ENCODE data around the gene CHCHD3.

CHCHD3 gene

GRCh38 chr7:132810561-132810960 lies 271.3 kb downstream of the CHCHD3 start:
- TF ChIP-seq RARB (CRISPR knock-in tag; IDR thresholded peaks at IDR 0.05) (no peak), GLIS3 (CRISPR knock-in tag; IDR thresholded peaks at IDR 0.05) (no peak), TCF4 (CRISPR knock-in tag; IDR thresholded peaks at IDR 0.05; ENCODE audit: borderline replicate concordance) (no peak), CREB5 (CRISPR knock-in tag; IDR thresholded peaks at IDR 0.05; ENCODE audit: low read depth) (no peak), PPARA (CRISPR knock-in tag; IDR thresholded peaks at IDR 0.05; ENCODE audit: borderline replicate concordance) (no peak), TOX (CRISPR knock-in tag; IDR thresholded peaks at IDR 0.05; ENCODE audit: borderline replicate concordance) (no peak)
- no peak for ATAC-seq

- TF ChIP-seq PATZ1 (CRISPR knock-in tag; IDR thresholded peaks at IDR 0.05; ENCODE audit: borderline replicate concordance) (no peak), ZFP30 (CRISPR knock-in tag; IDR thresholded peaks at IDR 0.05) (no peak), ESRRG (CRISPR knock-in tag; IDR thresholded peaks at IDR 0.05) (no peak), GLIS3 (CRISPR knock-in tag; IDR thresholded peaks at IDR 0.05) (no peak), ZNF8 (CRISPR knock-in tag; IDR thresholded peaks at IDR 0.05) (no peak), BACH2 (CRISPR knock-in tag; IDR thresholded peaks at IDR 0.05; ENCODE audit: borderline replicate concordance) (no peak), ZNF565 (CRISPR knock-in tag; conservative IDR thresholded peaks at IDR 0.05; ENCODE audit: low read depth) (no peak), ARNTL (CRISPR knock-in tag; IDR thresholded peaks at IDR 0.05; ENCODE audit: borderline replicate concordance, low read depth) (no peak), CSRNP3 (CRISPR knock-in tag; IDR thresholded peaks at IDR 0.05) (no peak), OSR1 (CRISPR knock-in tag; IDR thresholded peaks at IDR 0.05) (no peak)
- ATAC-seq = no peak
Observed at GRCh38 chr7:132806834-132807233, 275.1 kb downstream of the CHCHD3 start.

- TF ChIP-seq PPARA (CRISPR knock-in tag; IDR thresholded peaks at IDR 0.05; ENCODE audit: borderline replicate concordance) (no peak), TCF4 (CRISPR knock-in tag; IDR thresholded peaks at IDR 0.05; ENCODE audit: borderline replicate concordance) (no peak), TSHZ2 (CRISPR knock-in tag; IDR thresholded peaks at IDR 0.05) (no peak), ARNTL (CRISPR knock-in tag; IDR thresholded peaks at IDR 0.05; ENCODE audit: borderline replicate concordance, low read depth) (no peak), ZC3H10 (CRISPR knock-in tag; IDR thresholded peaks at IDR 0.05) (no peak), ZNF8 (CRISPR knock-in tag; IDR thresholded peaks at IDR 0.05) (no peak), CSRNP3 (CRISPR knock-in tag; IDR thresholded peaks at IDR 0.05) (no peak), PATZ1 (CRISPR knock-in tag; IDR thresholded peaks at IDR 0.05; ENCODE audit: borderline replicate concordance) (no peak), ZFP30 (CRISPR knock-in tag; IDR thresholded peaks at IDR 0.05) (no peak), TOX (CRISPR knock-in tag; IDR thresholded peaks at IDR 0.05; ENCODE audit: borderline replicate concordance) (no peak), CSDC2 (CRISPR knock-in tag; IDR thresholded peaks at IDR 0.05) (no peak), ESRRG (CRISPR knock-in tag; IDR thresholded peaks at IDR 0.05) (no peak), OSR1 (CRISPR knock-in tag; IDR thresholded peaks at IDR 0.05) (no peak), ZFP3 (CRISPR knock-in tag; IDR thresholded peaks at IDR 0.05) (no peak), CREB5 (CRISPR knock-in tag; IDR thresholded peaks at IDR 0.05; ENCODE audit: low read depth) (no peak), ISL1 (CRISPR knock-in tag; IDR thresholded peaks at IDR 0.05) (no peak), GLIS3 (CRISPR knock-in tag; IDR thresholded peaks at IDR 0.05) (no peak), RARB (CRISPR knock-in tag; IDR thresholded peaks at IDR 0.05) (no peak), ZNF70 (CRISPR knock-in tag; IDR thresholded peaks at IDR 0.05) (no peak)
Observed at GRCh38 chr7:132805766-132806165, 276.1 kb downstream of the CHCHD3 start.

More at GRCh38 chr7:132805766-132806165, 276.1 kb downstream of the CHCHD3 start:
- ATAC-seq = no peak

Measured in SK-N-SH treated with all-trans-retinoic acid at 6 μM for 48 hours (cell line).